Keratinocyte (primary cell): Measurements from ENCODE around the gene TAOK1. TPM values are rescaled to one million over a fixed set of nuclear protein-coding genes. Genes with fewer than 3 reads are reported as not detected.

Source experiments
- DNase-seq: peaks from one replicate; pipeline ENCODE4 v3.0.0-alpha.2; 2011; ENCODE audit warnings: low read depth, missing footprints, low spot score
- FAIRE-seq: peaks from 2 replicates; lab custom pipeline; 2011; peaks lifted over from hg19 to GRCh38; lab: Jason Lieb, UNC
- H2AFZ ChIP-seq: 2 replicates; pipeline ENCODE4 v1.6.0; 2012; ENCODE audit warnings: low read length, control low read depth, inconsistent platforms; ENCODE audit not compliant: control insufficient read depth
- H3K27ac ChIP-seq: 2 replicates; pipeline ENCODE4 v1.5.1; 2011; ENCODE audit warnings: low read length; ENCODE audit not compliant: control insufficient read depth, insufficient read depth
- H3K27me3 ChIP-seq: 3 replicates; pipeline ENCODE4 v1.6.0; 2011; ENCODE audit warnings: low read length; ENCODE audit not compliant: control insufficient read depth, insufficient read depth; ENCODE audit errors: extremely low read depth
- H3K36me3 ChIP-seq, 2 experiments: 2 replicates in 1 of 2; 3 replicates in 1 of 2; pipeline ENCODE4 v1.5.1; 2011; ENCODE audit warnings: low read length in 2 of 2, mild to moderate bottlenecking in 1 of 2; ENCODE audit not compliant: control insufficient read depth in 2 of 2, insufficient read depth in 2 of 2; ENCODE audit errors: extremely low read depth in 1 of 2
- H3K4me1 ChIP-seq: 3 replicates; pipeline ENCODE4 v1.5.1; 2011; ENCODE audit warnings: low read length; ENCODE audit not compliant: control insufficient read depth, insufficient read depth; ENCODE audit errors: extremely low read depth
- H3K4me2 ChIP-seq: 3 replicates; pipeline ENCODE4 v1.6.0; 2011; ENCODE audit warnings: low read depth, low read length; ENCODE audit not compliant: control insufficient read depth, insufficient read depth; ENCODE audit errors: extremely low read depth
- H3K4me3 ChIP-seq, 3 experiments: fragments of 200-600 bp in 1 of 3; sonication (generic) in 1 of 3; 2 replicates in 2 of 3; 3 replicates in 1 of 3; pipeline ENCODE4 v1.5.1; 2011 to 2016; ENCODE audit warnings: low read length in 3 of 3, mild to moderate bottlenecking in 3 of 3, control low read depth in 2 of 3, inconsistent platforms in 1 of 3, low read depth in 1 of 3, mixed read lengths in 1 of 3, mixed run types in 1 of 3, moderate library complexity in 1 of 3; ENCODE audit not compliant: control insufficient read depth in 2 of 3, insufficient read depth in 2 of 3; ENCODE audit errors: extremely low read depth in 1 of 3
- H3K79me2 ChIP-seq: 2 replicates; pipeline ENCODE4 v1.6.0; 2012; ENCODE audit warnings: low read length; ENCODE audit not compliant: control insufficient read depth, insufficient read depth
- H3K9ac ChIP-seq: 3 replicates; pipeline ENCODE4 v1.6.0; 2011; ENCODE audit warnings: low read length; ENCODE audit not compliant: control insufficient read depth, insufficient read depth; ENCODE audit errors: extremely low read depth
- H3K9me1 ChIP-seq: 3 replicates; pipeline ENCODE4 v1.6.0; 2011; ENCODE audit warnings: low read length; ENCODE audit not compliant: control insufficient read depth, insufficient read depth; ENCODE audit errors: extremely low read depth
- H3K9me3 ChIP-seq: 2 replicates; pipeline ENCODE4 v1.5.1; 2012; ENCODE audit warnings: low read depth, low read length; ENCODE audit not compliant: control insufficient read depth
- H4K20me1 ChIP-seq: 3 replicates; pipeline ENCODE4 v1.6.0; 2011; ENCODE audit warnings: low read length; ENCODE audit not compliant: control insufficient read depth, insufficient read depth; ENCODE audit errors: extremely low read depth
- CTCF ChIP-seq, 3 experiments: IDR thresholded peaks in 1 of 3; conservative IDR thresholded peaks in 1 of 3; optimal IDR thresholded peaks in 1 of 3; 2 replicates in 2 of 3; 3 replicates in 1 of 3; pipeline versions ENCODE3 to v1.5.1; 2011; ENCODE audit warnings: low read length in 3 of 3, mild to moderate bottlenecking in 3 of 3, moderate library complexity in 2 of 3, control low read depth in 1 of 3, inconsistent platforms in 1 of 3; ENCODE audit not compliant: insufficient read depth in 2 of 3; ENCODE audit errors: extremely low read depth in 1 of 3
- EZH2 ChIP-seq: IDR thresholded peaks from one replicate; pipeline ENCODE4 v1.6.1; 2012; ENCODE audit warnings: inconsistent platforms, mild to moderate bottlenecking, low read length, moderate library complexity
- dilution Hi-C: fragments of 300-500 bp; cut with MboI; formaldehyde crosslinking; loops from one replicate; pipeline ENCODE4 v1.7.0; 2020; ENCODE audit warnings: low sequenced_read_pairs; ENCODE audit not compliant: extremely low pct_ligation_motif_present
- polyA plus RNA-seq, 5 experiments: library from polyadenylated mRNA; depleted of rRNA in 3 of 5; stranded (reverse) in 3 of 5; stranded (forward) in 1 of 5; unstranded in 1 of 5; fragments of >200 nt; gene quantifications; 1 replicate in 1 of 5; 2 replicates in 3 of 5; 3 replicates in 1 of 5; pipeline versions ENCODE4 v1.2.1 to v1.2.3, GENCODE V29; 2011 to 2012; ENCODE audit warnings: missing spikeins in 2 of 5, low read depth in 1 of 5, low replicate concordance in 1 of 5

The TAOK1 gene
- polyA plus RNA-seq, 1 donor (not counting 4 experiments of a cell fraction or from before 2014, with no cell fraction given), result 26.7 TPM

GRCh38 chr17:29376667-29377270 is 13.4 kb upstream of the TAOK1 start:
- no peak overlapping the region for H3K4me2 ChIP-seq
- H3K4me1 ChIP-seq, result peaks cover 5% of the 10 kb centered on the region
- no peaks in the 10 kb centered on the region for H3K9me1 ChIP-seq
- no peaks in the 10 kb centered on the region for H3K79me2 ChIP-seq
- no peaks in the 10 kb centered on the region for H4K20me1 ChIP-seq
- no peak overlapping the region for H3K4me3 ChIP-seq
- TF ChIP-seq CTCF (optimal IDR thresholded peaks at IDR 0.05 in 1 of 3, IDR thresholded peaks at IDR 0.05 in 1 of 3, conservative IDR thresholded peaks at IDR 0.05 in 1 of 3; ENCODE audit: extremely low read depth in 1 of 3, insufficient read depth in 2 of 3, low read length in 3 of 3), result no peak
- no peak for TF ChIP-seq EZH2
- no peak overlapping the region for H3K9ac ChIP-seq
- H3K27me3 ChIP-seq, result no peaks in the 10 kb centered on the region
- DNase-seq, result no peak
- no peaks in the 10 kb centered on the region for H3K9me3 ChIP-seq
- dilution Hi-C loops, result no loop called here
- no peak for FAIRE-seq
- no peak overlapping the region for H2AFZ ChIP-seq
- H3K27ac ChIP-seq, result no peak overlapping the region
- no peaks in the 10 kb centered on the region for H3K36me3 ChIP-seq

- Histone ChIP-seq H3K27ac (no peak overlapping the region), H3K4me2 (no peak overlapping the region), H3K27me3 (no peaks in the 10 kb centered on the region), H3K9me1 (no peaks in the 10 kb centered on the region), H4K20me1 (no peaks in the 10 kb centered on the region), H2AFZ (no peak overlapping the region), H3K79me2 (no peaks in the 10 kb centered on the region), H3K36me3 (no peaks in the 10 kb centered on the region), H3K9me3 (no peaks in the 10 kb centered on the region), H3K9ac (no peak overlapping the region), H3K4me3 (no peak overlapping the region), H3K4me1 (peaks cover 5% of the 10 kb centered on the region)
- dilution Hi-C loops, result no loop called here
- DNase-seq (no peak), FAIRE-seq (no peak)
- TF ChIP-seq CTCF (optimal IDR thresholded peaks at IDR 0.05 in 1 of 3, IDR thresholded peaks at IDR 0.05 in 1 of 3, conservative IDR thresholded peaks at IDR 0.05 in 1 of 3; ENCODE audit: extremely low read depth in 1 of 3, insufficient read depth in 2 of 3, low read length in 3 of 3) (no peak), EZH2 (no peak)
These were observed 11.7 kb upstream of the TAOK1 start for GRCh38 chr17:29378500-29378899.
